HG03135 (cell line): ENCODE measurements around the gene PNMA6A.
"Not testable (repeated sequence)": the region's sequence is repeated elsewhere in the genome, so short reads cannot be mapped to it uniquely, and the experiment has no call there.

Experiments used
- ATAC-seq: cut with Tn5 transposase; IDR thresholded peaks from one replicate; pipeline ENCODE4 v1.9.1; 2021; ENCODE audit warnings: mild to moderate bottlenecking, moderate library complexity; ENCODE audit not compliant: unreplicated experiment

PNMA6A gene

DNA sequence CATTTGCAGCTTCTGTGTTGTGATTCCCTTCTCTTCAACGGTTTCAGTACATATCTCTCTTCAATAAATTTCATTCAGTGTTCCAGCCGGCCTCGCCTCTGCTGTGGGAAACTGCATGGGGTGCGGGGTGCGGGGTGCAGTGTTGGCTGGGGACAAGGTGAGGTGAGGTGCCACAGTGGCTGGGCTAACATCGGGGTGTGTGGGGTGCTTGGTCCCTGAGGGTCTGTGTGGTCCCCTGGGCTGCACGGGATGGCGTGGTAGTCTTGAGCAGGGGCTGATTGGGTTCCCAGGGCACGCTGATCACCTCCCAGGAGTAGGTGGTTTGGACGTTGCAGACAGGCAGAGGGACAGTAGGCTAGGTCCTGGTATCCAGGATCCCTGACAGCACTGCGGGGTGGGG lies 2.7 kb downstream of the PNMA6A start:
- ATAC-seq = no peak

DNA sequence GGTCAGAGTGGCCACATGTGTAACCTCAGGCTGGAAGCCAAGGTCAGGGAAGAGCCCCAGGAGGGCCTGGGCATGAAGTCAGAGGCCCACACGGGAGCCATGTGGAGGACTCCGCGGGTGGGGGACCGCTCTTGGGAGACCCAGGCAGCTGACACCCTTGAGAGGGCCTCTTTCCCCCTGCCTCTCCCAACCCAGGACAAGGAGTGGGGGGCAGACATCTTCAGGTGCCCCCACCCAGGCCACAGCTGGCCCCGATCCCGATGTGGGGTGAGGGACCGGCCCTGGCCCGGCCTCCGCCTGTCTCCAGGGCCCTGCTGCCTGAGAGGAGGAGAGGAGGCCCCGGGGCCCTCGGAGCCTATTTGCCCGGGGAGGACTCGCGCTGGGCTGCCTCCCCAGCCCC lies 3.1 kb downstream of the PNMA6A start:
- no peak for ATAC-seq

DNA sequence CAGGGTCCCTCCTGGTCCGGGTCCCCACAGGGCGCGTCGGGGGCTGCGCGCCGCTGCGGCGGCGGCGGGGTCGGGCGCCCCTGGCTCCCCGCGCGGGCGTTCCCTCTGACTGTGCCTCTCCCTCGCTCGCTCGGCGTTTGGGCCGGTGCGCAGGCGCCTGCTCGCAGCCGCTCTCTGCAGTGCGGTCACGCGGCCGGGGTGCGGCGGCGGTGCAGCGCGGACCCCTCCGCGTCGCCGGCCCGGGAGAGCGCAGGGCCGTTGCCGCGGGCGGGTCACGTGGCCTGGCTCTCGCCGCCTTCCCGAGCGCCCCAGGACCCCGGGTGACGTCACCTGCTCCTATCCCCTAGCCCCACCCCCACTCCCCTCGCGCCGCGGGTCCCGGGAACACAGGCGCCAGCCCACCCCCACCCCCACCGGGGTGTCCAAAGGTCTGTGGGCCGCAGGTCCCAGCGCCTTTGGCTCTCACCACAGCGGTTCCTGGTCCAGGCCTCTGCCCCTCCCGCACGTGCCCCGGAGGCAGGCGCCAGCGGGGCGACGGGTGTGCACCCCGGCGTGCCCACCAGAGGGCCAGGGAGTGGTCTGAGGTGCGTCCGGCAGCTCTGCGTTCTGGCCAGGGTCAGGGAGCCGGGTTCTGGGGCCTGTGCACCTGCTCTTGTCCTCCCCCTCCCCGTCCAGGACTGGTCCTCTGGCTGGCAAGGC lies 5.3 kb downstream of the PNMA6A start:
- ATAC-seq = not testable (repeated sequence)

DNA sequence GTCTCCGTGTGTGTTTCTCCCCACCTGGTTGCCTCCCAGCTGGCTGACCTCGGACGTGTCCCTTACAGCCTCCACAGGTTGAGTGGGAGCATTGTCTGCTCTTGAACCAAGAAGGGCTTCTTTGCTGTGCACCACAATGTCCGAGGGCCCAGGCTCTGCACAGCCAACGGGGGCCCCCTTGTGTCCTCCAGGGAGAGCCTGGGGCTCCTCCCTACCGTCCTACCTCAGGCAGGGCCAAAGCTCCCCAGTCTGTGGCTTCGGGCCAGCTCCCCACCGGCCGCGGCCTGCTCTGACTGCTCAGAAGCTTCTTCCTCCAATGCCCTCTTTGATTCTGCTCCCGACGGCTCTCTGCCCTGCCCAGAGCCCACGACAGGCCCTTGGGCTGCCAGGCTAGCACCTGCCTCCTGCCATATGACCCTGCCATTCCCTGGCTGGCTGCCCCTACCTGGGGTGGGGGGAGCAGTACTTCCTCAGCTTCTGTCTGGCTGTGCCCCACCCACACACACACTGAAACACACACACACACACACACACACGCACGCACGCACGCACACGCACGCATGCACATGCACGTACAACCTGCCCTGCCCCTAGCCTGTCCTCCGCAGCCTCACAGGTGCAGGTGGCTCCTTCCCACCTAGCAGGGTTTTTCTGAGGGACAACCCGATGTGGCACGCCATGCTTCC lies 11.1 kb downstream of the PNMA6A start:
- ATAC-seq = not testable (repeated sequence)

DNA sequence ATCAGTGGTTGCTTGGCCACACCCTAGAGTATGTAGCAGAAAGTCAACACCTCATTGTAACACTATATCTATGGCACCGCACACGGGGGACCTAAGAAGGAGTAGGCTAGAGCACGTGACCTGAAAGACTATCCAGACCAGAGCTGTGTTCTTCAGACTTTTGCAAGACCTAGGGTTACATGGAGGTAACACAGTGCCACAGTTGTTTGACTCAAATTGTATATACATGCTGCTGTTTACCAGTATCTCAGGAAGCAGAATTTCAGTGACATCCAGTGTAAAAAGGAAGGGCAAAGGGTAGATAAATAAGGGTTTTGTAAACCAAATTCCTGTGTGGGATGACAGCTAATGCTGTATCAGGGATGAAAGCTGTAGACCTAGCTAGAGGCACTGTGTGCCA lies 30.2 kb downstream of the PNMA6A start:
- no peak for ATAC-seq

DNA sequence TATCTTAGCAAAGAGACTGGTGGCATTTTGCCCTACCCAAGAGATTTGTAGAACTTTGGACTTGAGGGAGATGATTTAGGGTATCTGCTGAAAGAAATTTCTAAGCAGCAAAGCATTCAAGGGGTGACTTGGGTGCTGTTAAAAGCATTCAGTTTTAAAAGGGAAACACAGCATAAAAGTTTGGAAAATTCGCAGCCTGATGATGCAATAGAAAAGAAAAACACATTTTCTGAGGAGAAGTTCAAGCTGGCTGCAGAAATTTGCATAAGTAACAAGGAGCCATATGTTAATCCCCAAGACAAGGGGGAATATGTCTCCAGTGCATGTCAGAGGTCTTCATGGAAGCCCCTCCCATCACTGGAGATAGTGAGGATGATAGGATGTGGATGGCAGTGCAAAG lies 32.7 kb downstream of the PNMA6A start:
- not testable (repeated sequence) for ATAC-seq

- ATAC-seq = not testable (repeated sequence)
Observed at GRCh38 chrX:153106092-153106801, 34.0 kb downstream of the PNMA6A start.

GRCh38 chrX:153110735-153111134 lies 38.5 kb downstream of the PNMA6A start:
- ATAC-seq = not testable (repeated sequence)

- not testable (repeated sequence) for ATAC-seq
Observed at GRCh38 chrX:153113851-153114250, 41.6 kb downstream of the PNMA6A start.

DNA sequence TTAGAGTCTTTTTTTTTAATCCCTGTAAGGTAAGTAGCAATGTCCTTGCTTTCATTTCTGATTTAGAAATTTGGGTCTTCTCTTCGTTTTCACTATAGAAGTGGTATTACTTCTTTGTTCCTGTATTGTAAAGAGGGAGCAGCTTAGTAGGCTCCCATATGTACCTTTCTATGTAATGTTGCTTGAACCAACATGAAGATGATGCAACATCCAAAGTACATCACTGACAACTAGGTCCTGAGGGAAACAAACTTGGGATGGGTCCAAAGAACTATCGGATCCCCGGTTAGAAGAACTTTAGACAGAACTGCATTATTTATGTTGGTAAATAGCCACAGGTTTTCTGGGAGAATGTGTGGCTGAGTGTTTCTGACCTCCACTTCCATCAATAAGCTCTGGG lies 45.5 kb downstream of the PNMA6A start:
- ATAC-seq = not testable (repeated sequence)

GRCh38 chrX:153120230-153120629 lies 48.0 kb downstream of the PNMA6A start:
- not testable (repeated sequence) for ATAC-seq

DNA sequence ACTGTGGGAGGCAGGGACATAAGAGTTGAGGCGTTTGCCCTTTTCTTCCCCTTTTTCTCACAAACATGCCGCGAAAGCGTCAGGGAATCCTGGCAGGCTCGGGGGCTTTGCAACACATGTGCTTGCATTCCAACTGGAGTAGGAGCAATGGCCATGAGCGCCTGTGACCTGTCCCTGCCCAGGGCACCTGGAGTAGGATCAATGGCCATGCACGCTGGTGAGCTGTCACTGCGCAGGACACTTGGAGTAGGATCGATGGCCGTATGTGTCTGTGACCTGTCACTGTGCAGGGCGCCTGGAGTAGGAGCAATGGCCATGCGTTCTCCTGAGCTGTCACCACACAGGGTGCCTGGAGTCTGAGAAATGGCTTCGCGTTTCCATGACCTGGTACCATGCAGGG lies 51.2 kb downstream of the PNMA6A start:
- ATAC-seq = not testable (repeated sequence)
